ENCODE measurements around the gene FOXN3. TPM values are rescaled to one million over a fixed set of nuclear protein-coding genes. Genes with fewer than 3 reads are reported as not detected.
A peak's percentile ranks its signal among the peaks of the same experiment; 100 is the strongest.

FOXN3 gene
- total RNA-seq, 1 donor from 2014 or later: 106 TPM

DNA sequence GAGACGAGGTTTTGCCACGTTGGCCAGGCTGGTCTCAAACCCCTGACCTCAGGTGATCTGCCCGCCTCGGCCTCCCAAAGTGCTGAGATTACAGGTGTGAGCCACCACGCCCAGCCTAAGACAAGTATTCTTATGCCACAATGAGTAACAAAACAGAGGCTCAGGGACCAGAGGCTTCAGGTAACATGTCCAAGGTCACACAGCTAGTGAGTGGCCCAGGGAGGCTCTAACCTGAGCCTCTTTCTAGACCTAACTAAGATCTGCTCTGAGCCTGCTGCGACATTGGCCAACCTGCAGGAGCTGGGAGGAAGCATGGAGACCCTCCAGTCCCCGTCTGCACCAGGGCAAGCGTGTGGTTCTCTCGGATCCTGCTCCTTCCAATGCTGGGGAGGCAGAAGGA lies 77.9 kb downstream of the FOXN3 start:
- no peak overlapping the region for H3K27ac Mint-ChIP-seq
- ATAC-seq (ENCODE audit: low read depth) (no peak), DNase-seq (no peak)
- no peaks in the 10 kb centered on the region for H3K9me3 Mint-ChIP-seq
- peaks cover 59% of the 10 kb centered on the region for H3K4me1 Mint-ChIP-seq
- ChIA-PET POLR2A (interaction anchor here (0.9 to 1.1 kb wide), 4 partner anchors 10 to 77 kb away, joined by 3 to 8 read pairs (median 4); no protein-coding TSS in a partner anchor), CTCF (interaction anchor here (1.6 kb wide), 1 partner anchor 45 kb away, joined by 6 read pairs; no protein-coding TSS in a partner anchor)
- H3K4me3 Mint-ChIP-seq: no peak overlapping the region
- peaks cover 11% of the 10 kb centered on the region for H3K36me3 Mint-ChIP-seq (ENCODE audit: low read depth)
- no peaks in the 10 kb centered on the region for H3K27me3 Mint-ChIP-seq
- intact Hi-C loops (cut with micrococcal nuclease): loop anchor here (10.0 kb wide), 1 partner anchor 294 kb away; no protein-coding TSS in a partner anchor
- no peak for TF ChIP-seq CTCF (IDR thresholded peaks at IDR 0.05)

DNA sequence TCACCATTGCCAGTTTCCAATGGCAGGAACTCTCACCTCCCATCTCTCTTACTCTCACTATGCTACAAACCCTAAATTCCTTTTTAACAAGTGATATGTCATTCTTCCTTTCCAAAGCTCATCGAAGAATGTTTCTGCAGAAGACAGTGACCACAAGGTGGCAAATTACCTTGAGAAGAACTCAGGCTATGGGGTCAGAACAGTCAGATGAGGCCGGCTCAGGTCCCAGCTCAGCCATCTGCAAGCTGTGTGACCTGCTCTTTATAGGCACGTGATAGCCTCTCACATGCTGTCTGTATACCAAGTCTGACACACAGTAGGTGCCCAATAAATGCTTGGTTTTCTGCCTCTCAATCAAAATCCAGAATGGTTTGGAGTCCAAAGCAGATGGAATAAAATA lies 80.7 kb downstream of the FOXN3 start:
- H3K27ac Mint-ChIP-seq: peak overlapping the region; percentile 66
- no peak for TF ChIP-seq CTCF (IDR thresholded peaks at IDR 0.05)
- ATAC-seq (ENCODE audit: low read depth) (peak; percentile 69), DNase-seq (no peak)
- peaks cover 17% of the 10 kb centered on the region for H3K36me3 Mint-ChIP-seq (ENCODE audit: low read depth)
- H3K27me3 Mint-ChIP-seq: no peaks in the 10 kb centered on the region
- peaks cover 71% of the 10 kb centered on the region for H3K4me1 Mint-ChIP-seq
- no peak overlapping the region for H3K4me3 Mint-ChIP-seq
- intact Hi-C loops (cut with micrococcal nuclease): loop anchor here (1.0 to 10.0 kb wide), 7 partner anchors 28 to 579 kb away; no protein-coding TSS in a partner anchor
- H3K9me3 Mint-ChIP-seq: no peaks in the 10 kb centered on the region
- CTCF ChIA-PET: interaction anchor here (0.6 to 3.8 kb wide), 22 partner anchors 15 to 434 kb away, joined by 3 to 30 read pairs (median 4); no protein-coding TSS in a partner anchor
- POLR2A ChIA-PET: interaction anchor here (0.6 to 1.9 kb wide), 9 partner anchors 12 to 82 kb away, joined by 3 to 11 read pairs (median 4); no protein-coding TSS in a partner anchor

DNA sequence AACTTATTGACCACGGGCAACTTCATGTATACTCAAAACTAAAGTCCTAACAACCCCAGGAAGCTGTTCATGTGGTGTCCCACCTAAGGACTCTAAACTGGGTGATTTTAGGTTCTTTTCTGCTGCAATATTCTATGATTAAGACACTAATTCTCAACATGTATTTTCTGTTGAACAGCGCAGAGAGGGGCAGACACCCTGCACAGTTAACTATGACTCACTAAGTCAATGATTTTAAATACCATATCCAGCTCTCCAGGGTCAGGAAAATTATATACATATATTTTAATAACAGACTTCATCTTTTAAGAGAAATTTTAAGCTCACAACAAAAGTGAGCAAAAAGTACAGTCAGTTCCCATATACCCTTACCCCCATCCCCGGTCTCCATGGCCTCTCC lies 85.0 kb downstream of the FOXN3 start:
- H3K27ac Mint-ChIP-seq: peak overlapping the region; percentile 79
- peak overlapping the region; percentile 11 for H3K4me3 Mint-ChIP-seq
- no peaks in the 10 kb centered on the region for H3K9me3 Mint-ChIP-seq
- no peak for TF ChIP-seq CTCF (IDR thresholded peaks at IDR 0.05)
- H3K36me3 Mint-ChIP-seq (ENCODE audit: low read depth): peaks cover 14% of the 10 kb centered on the region
- no peak for DNase-seq
- H3K27me3 Mint-ChIP-seq: no peaks in the 10 kb centered on the region
- H3K4me1 Mint-ChIP-seq: peaks cover 59% of the 10 kb centered on the region
- ChIA-PET POLR2A (interaction anchor here (1.0 kb wide), 1 partner anchor 29 kb away, joined by 5 read pairs; no protein-coding TSS in a partner anchor), CTCF (interaction anchor here (0.8 kb wide), 1 partner anchor 26 kb away, joined by 3 read pairs; no protein-coding TSS in a partner anchor)
- intact Hi-C loops (cut with micrococcal nuclease): loop anchor here (10.0 kb wide), 1 partner anchor 287 kb away; no protein-coding TSS in a partner anchor
- no peak for ATAC-seq (ENCODE audit: low read depth)

DNA sequence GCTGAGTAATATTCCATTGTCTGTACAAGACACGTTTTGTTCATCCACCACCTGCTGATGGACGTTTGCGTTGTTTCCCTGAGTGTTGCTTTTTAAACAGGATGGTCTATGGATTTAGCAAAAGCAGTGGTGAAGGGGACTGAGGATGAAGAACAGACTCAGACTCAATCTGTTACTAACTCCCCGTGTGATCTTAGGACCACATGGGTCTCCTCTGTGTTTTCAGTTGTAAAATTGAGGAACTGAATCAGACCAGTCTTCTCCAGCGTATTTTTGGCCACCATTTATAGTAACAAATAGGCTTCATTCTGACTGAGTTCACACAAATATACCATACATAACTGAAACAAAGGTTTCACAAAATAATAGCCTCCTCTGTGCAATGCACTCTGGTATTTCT lies 85.6 kb downstream of the FOXN3 start:
- DNase-seq: no peak
- Mint-ChIP-seq H3K4me1 (peaks cover 57% of the 10 kb centered on the region), H3K4me3 (peak overlapping the region; percentile 47), H3K27ac (peak overlapping the region; percentile 79), H3K27me3 (no peaks in the 10 kb centered on the region), H3K36me3 (ENCODE audit: low read depth) (peaks cover 17% of the 10 kb centered on the region), H3K9me3 (no peaks in the 10 kb centered on the region)
- intact Hi-C loops (cut with micrococcal nuclease): loop anchor here (1.0 to 10.0 kb wide), 3 partner anchors 13 to 287 kb away; no protein-coding TSS in a partner anchor
- ATAC-seq (ENCODE audit: low read depth): peak; percentile 87
- no peak for TF ChIP-seq CTCF (IDR thresholded peaks at IDR 0.05)
- ChIA-PET CTCF (no interaction called here), POLR2A (no interaction called here)

GRCh38 chr14:89330236-89331002 lies 86.6 kb downstream of the FOXN3 start:
- Mint-ChIP-seq H3K9me3 (no peaks in the 10 kb centered on the region), H3K27me3 (no peaks in the 10 kb centered on the region), H3K4me3 (peak overlapping the region; percentile 5), H3K27ac (peak overlapping the region; percentile 79), H3K4me1 (peaks cover 60% of the 10 kb centered on the region), H3K36me3 (ENCODE audit: low read depth) (peaks cover 27% of the 10 kb centered on the region)
- ATAC-seq (ENCODE audit: low read depth) (no peak), DNase-seq (no peak)
- POLR2A ChIA-PET: interaction anchor here (0.9 to 1.2 kb wide), 3 partner anchors 8 to 25 kb away, joined by 3 to 8 read pairs (median 8); no protein-coding TSS in a partner anchor
- no peak for TF ChIP-seq CTCF (IDR thresholded peaks at IDR 0.05)
- CTCF ChIA-PET: interaction anchor here (1.0 kb wide), 1 partner anchor 437 kb away, joined by 3 read pairs; no protein-coding TSS in a partner anchor
- intact Hi-C loops (cut with micrococcal nuclease): loop anchor here (1.0 to 10.0 kb wide), 3 partner anchors 14 to 286 kb away; no protein-coding TSS in a partner anchor

Data from activated B cell treated with CpG ODN at 0.5 μM for 24 hours (primary cell).